ENCODE results near the gene ADAM15. TPM values are rescaled to one million over a fixed set of nuclear protein-coding genes. Genes with fewer than 3 reads are reported as not detected.

The ADAM15 gene
- total and polyA plus RNA-seq, 2 of the 8 experiments (the other 6 are each of a cell fraction or from before 2014, with no cell fraction given), result 32.9 to 37.6 TPM

GRCh38 chr1:155032886-155033285 is 18.2 kb upstream of the ADAM15 start (continued):
- no peak for TF ChIP-seq CBX5 (IDR thresholded peaks at IDR 0.05; ENCODE audit: low read depth, low read length)
- TF ChIP-seq, protein P1, sequence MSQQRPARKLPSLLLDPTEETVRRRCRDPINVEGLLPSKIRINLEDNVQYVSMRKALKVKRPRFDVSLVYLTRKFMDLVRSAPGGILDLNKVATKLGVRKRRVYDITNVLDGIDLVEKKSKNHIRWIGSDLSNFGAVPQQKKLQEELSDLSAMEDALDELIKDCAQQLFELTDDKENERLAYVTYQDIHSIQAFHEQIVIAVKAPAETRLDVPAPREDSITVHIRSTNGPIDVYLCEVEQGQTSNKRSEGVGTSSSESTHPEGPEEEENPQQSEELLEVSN (IDR thresholded peaks at IDR 0.05), result no peak
- no peak for TF ChIP-seq ATF3 (IDR thresholded peaks at IDR 0.05; ENCODE audit: insufficient read depth, low read depth, low read length)

Measured in H1 (cell line).